HS-5 (cell line): ENCODE results near the gene HPGDS.
"Not testable (repeated sequence)": the region's sequence is repeated elsewhere in the genome, so short reads cannot be mapped to it uniquely, and the experiment has no call there.

Experiments used
- DNase-seq: peaks from one replicate; pipeline ENCODE4 v3.0.0-alpha.2; 2012; ENCODE audit warnings: low read depth

The HPGDS gene

DNA sequence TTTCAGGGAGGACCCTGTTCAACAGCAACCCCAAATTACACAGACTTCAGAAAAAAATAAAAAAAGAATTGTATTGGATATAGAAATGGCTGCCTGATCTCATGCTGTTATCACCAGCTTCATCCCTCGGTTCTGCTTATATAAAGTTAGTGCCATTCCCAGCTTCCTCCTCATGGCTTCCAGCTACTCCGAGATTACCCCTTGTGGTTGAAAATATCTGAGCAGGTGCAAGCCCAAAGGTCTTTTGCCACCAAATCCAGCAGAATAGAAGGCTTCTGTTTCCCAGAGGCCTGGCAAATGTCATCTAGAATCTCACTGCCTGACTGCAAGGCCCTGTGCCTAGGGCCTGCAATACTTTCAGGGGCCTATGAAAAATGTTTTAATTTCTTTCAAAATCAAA, 13.8 kb upstream of the HPGDS start:
- DNase-seq, result no peak

DNA sequence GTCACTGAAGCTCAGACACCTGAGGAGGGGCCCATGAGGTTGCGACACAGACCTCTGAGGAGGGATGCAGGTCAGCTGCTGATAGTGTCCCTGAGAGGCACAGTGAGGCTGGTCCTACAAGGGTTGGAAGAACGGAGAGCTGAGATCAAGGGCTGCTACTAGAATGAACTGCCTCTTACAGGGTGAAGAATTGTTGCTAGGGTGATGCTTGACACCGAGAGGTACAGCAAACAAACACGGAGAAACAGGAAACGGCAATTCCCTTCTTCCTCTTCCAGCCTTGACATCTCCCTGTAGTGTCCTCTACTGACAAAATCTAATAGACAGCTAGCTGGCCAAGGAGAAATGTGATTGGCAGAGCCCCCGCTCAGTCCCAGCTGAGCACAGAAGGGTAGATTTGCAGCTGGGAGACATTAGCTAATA, 11.8 kb upstream of the HPGDS start:
- DNase-seq, result no peak

GRCh38 chr4:94352996-94353395, 10.4 kb upstream of the HPGDS start:
- no peak for DNase-seq

DNA sequence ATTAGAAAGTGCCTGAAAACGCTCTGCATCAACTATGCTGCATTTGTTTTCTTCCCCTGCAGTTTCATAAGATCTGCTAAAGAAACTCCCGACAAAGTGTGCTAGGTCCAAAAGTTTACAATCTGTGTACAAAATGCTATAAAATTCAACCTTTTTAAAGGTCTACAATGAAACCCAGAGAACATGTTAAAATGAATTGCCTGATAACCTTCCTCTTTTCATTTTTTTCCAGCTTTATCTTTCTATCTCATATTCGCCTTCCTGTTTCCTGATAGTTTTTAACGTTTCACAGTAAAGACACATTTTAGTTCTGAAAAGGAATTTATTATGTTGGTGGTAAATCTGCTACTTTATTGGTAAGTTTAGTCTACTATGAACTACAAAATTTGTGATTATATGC, 9.5 kb upstream of the HPGDS start:
- no peak for DNase-seq

DNA sequence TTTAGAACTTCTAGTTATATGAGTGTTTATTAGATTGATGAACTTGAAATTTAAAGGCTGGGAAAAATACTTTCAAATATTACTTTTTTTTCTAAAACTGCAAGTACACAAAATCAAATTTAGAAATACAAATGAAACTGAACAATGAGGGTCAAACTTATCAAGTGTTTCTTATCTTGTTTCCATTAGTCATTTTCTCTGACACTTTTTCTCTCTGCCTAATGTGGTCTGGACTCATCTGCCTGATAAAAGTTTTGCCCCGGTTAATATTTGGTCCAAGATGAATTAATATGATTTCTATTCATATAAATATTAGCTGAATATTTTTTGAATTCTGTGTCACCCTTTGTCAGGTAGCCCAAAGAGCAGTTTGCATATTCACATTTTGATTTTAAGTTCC, 8.7 kb upstream of the HPGDS start:
- DNase-seq, result no peak

GRCh38 chr4:94350095-94350494, 7.5 kb upstream of the HPGDS start:
- no peak for DNase-seq

DNA sequence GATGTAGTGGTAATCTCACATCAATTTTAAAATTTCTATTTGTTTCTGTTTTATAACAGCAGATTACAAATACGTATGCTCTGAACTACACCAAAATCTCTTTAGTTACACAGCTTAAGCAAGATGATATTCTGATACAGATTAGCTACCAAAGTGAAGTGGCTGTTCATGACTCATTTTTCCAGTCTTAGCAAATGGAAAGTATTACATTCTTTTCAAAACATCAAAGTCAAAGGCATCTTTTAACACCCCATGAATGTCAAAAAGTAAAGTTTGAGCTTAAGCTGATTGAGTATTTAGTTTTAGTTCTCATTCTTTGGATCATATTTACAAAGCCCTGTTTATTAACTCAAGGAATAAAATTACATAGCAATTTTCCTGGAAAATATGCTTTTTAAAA, 6.6 kb upstream of the HPGDS start:
- no peak for DNase-seq

GRCh38 chr4:94348666-94349065, 6.0 kb upstream of the HPGDS start:
- no peak for DNase-seq

DNA sequence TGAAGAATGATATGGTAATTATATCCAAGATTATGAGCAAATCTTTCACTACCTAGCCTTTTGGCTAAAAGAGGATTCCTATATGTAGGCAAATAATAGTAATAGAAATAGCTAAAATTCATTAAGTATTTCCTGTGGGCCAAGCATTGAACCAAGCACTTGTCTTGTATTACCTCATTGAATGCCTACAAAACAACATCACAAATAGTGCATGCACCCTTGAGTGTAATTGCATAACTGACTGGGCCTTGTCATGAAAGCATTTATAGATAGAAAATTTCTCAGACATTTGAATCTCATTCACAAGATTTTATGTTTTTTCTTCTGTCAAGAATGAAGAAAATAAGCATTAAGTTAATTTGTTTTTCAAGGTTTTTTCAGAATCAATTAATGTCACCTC, 3.9 kb upstream of the HPGDS start:
- DNase-seq, result no peak

GRCh38 chr4:94345969-94346368, 3.3 kb upstream of the HPGDS start:
- no peak for DNase-seq

DNA sequence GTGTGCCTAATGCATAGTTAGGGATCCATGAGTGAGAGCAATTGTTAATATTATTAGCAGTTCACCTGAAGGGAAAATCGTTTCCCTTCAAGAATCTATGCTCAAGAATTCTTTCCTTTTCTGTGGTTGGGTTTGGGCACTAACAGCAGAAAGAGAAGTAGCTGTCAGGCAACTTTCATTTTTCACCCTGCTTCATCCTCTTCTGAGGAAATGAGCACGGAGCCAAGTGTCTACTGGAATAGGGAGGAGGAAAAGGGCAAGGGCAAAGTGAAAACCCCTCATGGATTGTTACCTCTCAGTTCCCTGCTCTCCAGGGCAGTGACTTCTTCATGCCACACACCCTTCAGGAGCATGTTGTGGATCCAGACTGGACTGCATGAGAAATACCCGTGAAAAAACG, 2.6 kb upstream of the HPGDS start:
- no peak for DNase-seq

- DNase-seq, result no peak
These were observed 1.8 kb upstream of the HPGDS start for GRCh38 chr4:94344457-94344856.

GRCh38 chr4:94341481-94342370, 910 bp downstream of the HPGDS start:
- DNase-seq, result no peak

DNA sequence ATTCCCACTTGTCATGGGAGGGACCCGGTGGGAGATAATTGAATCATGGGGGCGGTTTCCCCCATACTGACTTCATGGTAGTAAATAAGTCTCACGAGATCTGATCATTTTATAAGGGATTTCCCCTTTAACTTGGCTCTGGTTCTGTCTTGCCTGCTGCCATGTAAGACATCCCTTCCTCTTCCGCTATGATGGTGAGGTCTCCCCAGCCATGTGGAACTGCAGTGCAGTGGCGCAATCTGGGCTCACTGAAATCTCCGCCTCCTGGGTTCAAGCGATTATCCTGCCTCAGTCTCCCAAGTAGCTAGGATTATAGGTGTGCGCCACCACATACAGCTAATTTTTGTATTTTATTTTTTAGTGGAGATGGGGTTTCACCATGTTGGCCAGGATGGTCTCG, 2.9 kb downstream of the HPGDS start:
- DNase-seq, result no peak

- no peak for DNase-seq
These were observed 3.8 kb downstream of the HPGDS start for GRCh38 chr4:94338681-94339351.

- not testable (repeated sequence) for DNase-seq
These were observed 5.8 kb downstream of the HPGDS start for GRCh38 chr4:94336791-94337190.

GRCh38 chr4:94336303-94336702, 6.3 kb downstream of the HPGDS start:
- no peak for DNase-seq

DNA sequence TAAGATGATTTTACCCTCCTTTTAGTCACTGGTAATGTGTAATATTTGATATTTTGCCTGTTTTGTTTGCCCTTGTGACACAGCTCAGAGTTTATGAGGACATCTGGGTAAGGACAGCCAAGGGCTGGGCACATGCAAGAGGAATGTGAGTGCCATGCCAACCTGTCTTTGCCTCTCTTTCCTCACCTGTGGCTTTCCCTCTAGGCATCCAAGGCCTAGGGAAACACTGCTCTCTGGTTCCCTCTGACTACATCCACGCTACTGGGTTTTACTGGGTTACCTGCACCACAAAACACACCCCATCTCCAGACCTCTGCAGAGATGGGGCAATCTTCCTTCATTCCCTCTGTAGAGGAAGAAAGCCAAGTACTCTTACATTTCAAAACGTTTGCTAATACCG, 7.7 kb downstream of the HPGDS start:
- no peak for DNase-seq

DNA sequence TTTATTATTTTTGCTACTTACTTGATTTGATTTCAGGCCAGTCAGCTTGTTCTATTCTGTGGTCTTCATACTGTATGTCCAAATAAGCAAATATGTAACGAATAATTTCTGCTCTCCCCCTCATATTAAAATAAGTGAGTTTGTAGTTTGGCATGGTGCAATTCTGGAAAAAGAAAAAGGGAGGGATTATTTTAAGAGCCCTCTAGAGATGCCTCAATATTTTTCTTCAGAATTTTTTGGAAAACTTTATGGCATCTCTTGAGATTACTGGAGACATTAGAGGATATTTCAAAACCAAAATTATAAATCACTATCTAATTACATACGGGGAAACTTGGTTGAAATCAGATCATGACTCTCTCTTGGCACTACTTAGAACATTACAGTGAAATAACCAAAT, 8.2 kb downstream of the HPGDS start:
- DNase-seq, result no peak

- DNase-seq, result no peak
These were observed 8.8 kb downstream of the HPGDS start for GRCh38 chr4:94333866-94334265.

DNA sequence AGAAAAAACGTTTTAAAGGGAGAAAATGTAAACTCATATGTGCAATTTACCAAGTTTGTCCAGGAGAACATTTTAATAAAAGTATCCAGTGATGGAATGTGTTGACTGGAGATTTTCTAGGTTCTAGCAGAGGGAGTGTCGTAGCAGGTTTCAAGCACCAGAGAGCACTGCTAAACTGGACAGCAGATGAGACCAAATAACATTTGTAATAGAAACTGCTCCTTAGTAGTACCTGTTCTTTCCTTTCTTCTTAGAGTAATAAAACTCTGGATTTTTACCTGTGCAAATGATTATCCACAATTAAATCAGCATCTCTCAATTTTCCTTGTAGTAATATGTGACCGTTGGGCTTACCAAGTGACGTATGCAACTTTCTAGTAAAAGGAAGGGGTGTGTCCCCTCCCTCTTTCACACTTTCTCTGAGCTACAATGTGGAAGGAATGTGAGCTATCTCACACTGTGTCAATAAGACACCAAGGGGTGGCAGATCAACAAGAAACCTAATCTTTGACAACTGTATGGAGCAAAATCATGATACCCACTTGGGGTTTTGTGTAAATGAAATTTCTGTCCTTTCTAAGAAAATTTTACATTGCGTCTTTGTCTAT, 9.5 kb downstream of the HPGDS start:
- no peak for DNase-seq

DNA sequence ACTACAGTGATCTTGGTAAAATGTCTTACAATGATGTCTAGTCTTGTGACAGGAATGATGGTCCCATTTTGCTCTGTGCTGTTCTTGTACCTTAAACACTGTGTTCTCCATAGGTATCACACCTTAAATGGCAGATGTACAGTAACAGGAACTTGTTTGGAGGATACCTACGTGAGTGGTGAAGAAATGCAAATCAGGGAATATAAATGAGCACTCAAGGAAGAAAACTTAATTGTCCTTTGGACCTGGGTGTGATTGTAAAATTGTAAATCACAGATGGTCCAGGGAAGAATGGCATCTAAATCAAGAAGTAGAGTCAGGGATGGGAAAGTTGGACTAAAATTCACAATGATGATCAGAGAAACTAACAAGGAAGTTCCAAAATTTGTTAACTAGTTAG, 12.7 kb downstream of the HPGDS start:
- no peak for DNase-seq

- no peak for DNase-seq
These were observed 16.8 kb downstream of the HPGDS start for GRCh38 chr4:94325835-94326234.
